ENCODE results near the gene GBX2. TPM values are rescaled to one million over a fixed set of nuclear protein-coding genes. Genes with fewer than 3 reads are reported as not detected.

The GBX2 gene
- total and polyA plus RNA-seq, 2 experiments from 2014 or later: 0.99 to 1.3 TPM

- H3K4me1 Mint-ChIP-seq: peaks cover 32% of the 10 kb centered on the region
- H3K36me3 Mint-ChIP-seq (ENCODE audit: low read depth): peaks cover 7% of the 10 kb centered on the region; the same call in 2 of the 3 replicates
- H3K27me3 ChIP-seq (ENCODE audit: insufficient read depth): peaks cover 80% of the 10 kb centered on the region
- H3K36me3 ChIP-seq (ENCODE audit: insufficient read depth): no peaks in the 10 kb centered on the region
- H3K4me2 ChIP-seq: no peak overlapping the region
- ATAC-seq: no peak
- H3K4me1 ChIP-seq (ENCODE audit: insufficient read depth): peaks cover 22% of the 10 kb centered on the region
- H3K9me3 Mint-ChIP-seq: peaks cover 17% of the 10 kb centered on the region
- TF ChIP-seq JUNB (IDR thresholded peaks at IDR 0.05; ENCODE audit: unreplicated experiment) (no peak), EZH2phosphoT487 (IDR thresholded peaks at IDR 0.05; ENCODE audit: unreplicated experiment) (no peak), REST (IDR thresholded peaks at IDR 0.05; ENCODE audit: unreplicated experiment) (no peak), CTCF (conservative IDR thresholded peaks at IDR 0.05; ENCODE audit: low read depth in 2 of 2) (no peak), ZNF114 (CRISPR knock-in tag; IDR thresholded peaks at IDR 0.05) (no peak), NANOG (IDR thresholded peaks at IDR 0.05; ENCODE audit: borderline replicate concordance) (no peak), STAT1 (IDR thresholded peaks at IDR 0.05; ENCODE audit: unreplicated experiment) (no peak), CREB1 (CRISPR knock-in tag; IDR thresholded peaks at IDR 0.05; ENCODE audit: low read depth) (no peak), ZNF331 (CRISPR knock-in tag; IDR thresholded peaks at IDR 0.05; ENCODE audit: low read depth) (no peak), POLR2AphosphoS5 (IDR thresholded peaks at IDR 0.05; ENCODE audit: low read depth) (no peak), ZNF462 (CRISPR knock-in tag; IDR thresholded peaks at IDR 0.05) (no peak), EZH2 (IDR thresholded peaks at IDR 0.05; ENCODE audit: low read depth, unreplicated experiment) (no peak)
- TF ChIP-seq, protein P1, sequence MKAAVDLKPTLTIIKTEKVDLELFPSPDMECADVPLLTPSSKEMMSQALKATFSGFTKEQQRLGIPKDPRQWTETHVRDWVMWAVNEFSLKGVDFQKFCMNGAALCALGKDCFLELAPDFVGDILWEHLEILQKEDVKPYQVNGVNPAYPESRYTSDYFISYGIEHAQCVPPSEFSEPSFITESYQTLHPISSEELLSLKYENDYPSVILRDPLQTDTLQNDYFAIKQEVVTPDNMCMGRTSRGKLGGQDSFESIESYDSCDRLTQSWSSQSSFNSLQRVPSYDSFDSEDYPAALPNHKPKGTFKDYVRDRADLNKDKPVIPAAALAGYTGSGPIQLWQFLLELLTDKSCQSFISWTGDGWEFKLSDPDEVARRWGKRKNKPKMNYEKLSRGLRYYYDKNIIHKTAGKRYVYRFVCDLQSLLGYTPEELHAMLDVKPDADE (IDR thresholded peaks at IDR 0.05): no peak
- H3K27ac Mint-ChIP-seq: no peak overlapping the region
- no peak overlapping the region for H3K27ac ChIP-seq (ENCODE audit: low read depth)
- no peak overlapping the region for H3K4me3 Mint-ChIP-seq
- no peak for DNase-seq (ENCODE audit: low spot score)
- H2AFZ ChIP-seq: no peak overlapping the region
- H4K20me1 ChIP-seq (replicated peaks; ENCODE audit: insufficient read depth): no peaks in the 10 kb centered on the region
- H3K79me2 ChIP-seq (replicated peaks; ENCODE audit: insufficient read depth): no peaks in the 10 kb centered on the region
- peaks cover 13% of the 10 kb centered on the region; the same call in 1 of the 2 replicates for H3F3A ChIP-seq (replicated peaks; ENCODE audit: low read depth)
- no peak overlapping the region for H3K4me3 ChIP-seq
- no peaks in the 10 kb centered on the region for H3K9me2 ChIP-seq (ENCODE audit: insufficient read depth)
- H3K27me3 Mint-ChIP-seq (ENCODE audit: insufficient read depth, low read depth, poor library complexity): peaks cover 68% of the 10 kb centered on the region
These were observed 11.4 kb downstream of the GBX2 start for GRCh38 chr2:236156860-236157194.
